ENCODE data around the gene CD96.
"Not testable (repeated sequence)": the region's sequence is repeated elsewhere in the genome, so short reads cannot be mapped to it uniquely, and the experiment has no call there.

The CD96 gene

GRCh38 chr3:111629018-111629417, 87.0 kb downstream of the CD96 start:
- DNase-seq: not testable (repeated sequence)

- not testable (repeated sequence) for DNase-seq
Observed at GRCh38 chr3:111630638-111631037, 88.6 kb downstream of the CD96 start.

- no peak for DNase-seq
Observed at GRCh38 chr3:111635403-111635802, 93.4 kb downstream of the CD96 start.

- DNase-seq: no peak
Observed at GRCh38 chr3:111636366-111636885, 94.4 kb downstream of the CD96 start.

GRCh38 chr3:111639316-111639715, 97.3 kb downstream of the CD96 start:
- DNase-seq: no peak

GRCh38 chr3:111648991-111649579, 107.1 kb downstream of the CD96 start:
- DNase-seq: no peak

- DNase-seq: no peak
Observed at GRCh38 chr3:111650378-111651275, 108.6 kb downstream of the CD96 start.

- no peak for DNase-seq
Observed at GRCh38 chr3:111652492-111653180, 110.6 kb downstream of the CD96 start.

GRCh38 chr3:111653766-111654165, 111.8 kb downstream of the CD96 start:
- DNase-seq: no peak

- no peak for DNase-seq
Observed at GRCh38 chr3:111662012-111662411, 120.0 kb downstream of the CD96 start.

- DNase-seq: no peak
Observed at GRCh38 chr3:111662907-111663306, 120.9 kb downstream of the CD96 start.

GRCh38 chr3:111666041-111666735, 124.2 kb downstream of the CD96 start:
- DNase-seq: no peak

- no peak for DNase-seq
Observed at GRCh38 chr3:111667170-111667569, 125.2 kb downstream of the CD96 start.

GRCh38 chr3:111667621-111668239, 125.7 kb downstream of the CD96 start:
- peak; percentile 85 to 91 for DNase-seq

GRCh38 chr3:111668326-111668725, 126.3 kb downstream of the CD96 start:
- DNase-seq: no peak

- peak in 1 of 2 donors; percentile 72 for DNase-seq
Observed at GRCh38 chr3:111668888-111669488, 127.0 kb downstream of the CD96 start.

GRCh38 chr3:111669926-111670630, 128.1 kb downstream of the CD96 start:
- DNase-seq: no peak

- not testable (repeated sequence) for DNase-seq
Observed at GRCh38 chr3:111672461-111672860, 130.5 kb downstream of the CD96 start.

- DNase-seq: no peak
Observed at GRCh38 chr3:111675846-111676210, 133.8 kb downstream of the CD96 start.

GRCh38 chr3:111676211-111677006, 134.4 kb downstream of the CD96 start:
- DNase-seq: no peak

All from CD4-positive, alpha-beta T cell treated with Interleukin-4 for 1 hour (primary cell).